ENCODE data around the gene LRIG1. TPM values are rescaled to one million over a fixed set of nuclear protein-coding genes. Genes with fewer than 3 reads are reported as not detected.

Gene LRIG1
- total RNA-seq, 2 experiments from 2014 or later = 14.7 to 17.1 TPM

GRCh38 chr3:66344848-66345578 lies 155.8 kb downstream of the LRIG1 start:
- POLR2A ChIA-PET = no interaction called here

GRCh38 chr3:66344391-66344811 lies 156.4 kb downstream of the LRIG1 start:
- no peaks in the 10 kb centered on the region for H3K9me3 Mint-ChIP-seq (ENCODE audit: insufficient read depth)
- peaks cover 8% of the 10 kb centered on the region for H3K36me3 Mint-ChIP-seq (ENCODE audit: low read depth)

More at GRCh38 chr3:66344848-66345578, 155.8 kb downstream of the LRIG1 start:
- no peak for DNase-seq
- Mint-ChIP-seq H3K36me3 (ENCODE audit: low read depth) (peaks cover 8% of the 10 kb centered on the region), H3K4me3 (no peak overlapping the region), H3K9me3 (ENCODE audit: insufficient read depth) (no peaks in the 10 kb centered on the region), H3K27me3 (ENCODE audit: low read depth) (no peaks in the 10 kb centered on the region), H3K27ac (no peak overlapping the region), H3K4me1 (ENCODE audit: low read depth) (peaks cover 2% of the 10 kb centered on the region)
- ATAC-seq = no peak
- CTCF ChIA-PET = interaction anchor here (0.8 kb wide), 1 partner anchor 90 kb away, joined by 4 read pairs; no protein-coding TSS in a partner anchor

GRCh38 chr3:66342717-66343356 lies 158.0 kb downstream of the LRIG1 start:
- H3K36me3 Mint-ChIP-seq (ENCODE audit: low read depth) = peaks cover 7% of the 10 kb centered on the region
- ChIA-PET POLR2A (no interaction called here), CTCF (interaction anchor here (1.0 kb wide), 1 partner anchor 11 kb away, joined by 4 read pairs; no protein-coding TSS in a partner anchor)
- no peaks in the 10 kb centered on the region for H3K9me3 Mint-ChIP-seq (ENCODE audit: insufficient read depth)
- ATAC-seq (no peak), DNase-seq (no peak)
- H3K4me1 Mint-ChIP-seq (ENCODE audit: low read depth) = peaks cover 2% of the 10 kb centered on the region
- no peak overlapping the region for H3K27ac Mint-ChIP-seq
- no peak overlapping the region for H3K4me3 Mint-ChIP-seq
- no peaks in the 10 kb centered on the region for H3K27me3 Mint-ChIP-seq (ENCODE audit: low read depth)

More at GRCh38 chr3:66344391-66344811, 156.4 kb downstream of the LRIG1 start:
- Mint-ChIP-seq H3K4me1 (ENCODE audit: low read depth) (peaks cover 2% of the 10 kb centered on the region), H3K4me3 (no peak overlapping the region), H3K27ac (no peak overlapping the region), H3K27me3 (ENCODE audit: low read depth) (no peaks in the 10 kb centered on the region)
- ATAC-seq = no peak
- CTCF ChIA-PET = interaction anchor here (0.8 kb wide), 1 partner anchor 90 kb away, joined by 4 read pairs; no protein-coding TSS in a partner anchor
- POLR2A ChIA-PET = no interaction called here
- no peak for DNase-seq

- POLR2A ChIA-PET = no interaction called here
- Mint-ChIP-seq H3K9me3 (ENCODE audit: insufficient read depth) (no peaks in the 10 kb centered on the region), H3K4me3 (no peak overlapping the region), H3K4me1 (ENCODE audit: low read depth) (peaks cover 2% of the 10 kb centered on the region), H3K27me3 (ENCODE audit: low read depth) (no peaks in the 10 kb centered on the region), H3K27ac (no peak overlapping the region), H3K36me3 (ENCODE audit: low read depth) (no peaks in the 10 kb centered on the region)
- ATAC-seq (no peak), DNase-seq (no peak)
- CTCF ChIA-PET = no interaction called here
Measured at GRCh38 chr3:66338927-66339326, 161.9 kb downstream of the LRIG1 start.

- ChIA-PET POLR2A (no interaction called here), CTCF (no interaction called here)
- DNase-seq (no peak), ATAC-seq (no peak)
- no peaks in the 10 kb centered on the region for H3K36me3 Mint-ChIP-seq (ENCODE audit: low read depth)
- no peaks in the 10 kb centered on the region for H3K27me3 Mint-ChIP-seq (ENCODE audit: low read depth)
- no peaks in the 10 kb centered on the region for H3K9me3 Mint-ChIP-seq (ENCODE audit: insufficient read depth)
- no peak overlapping the region for H3K27ac Mint-ChIP-seq
- H3K4me3 Mint-ChIP-seq = no peak overlapping the region
- no peaks in the 10 kb centered on the region for H3K4me1 Mint-ChIP-seq (ENCODE audit: low read depth)
Measured at GRCh38 chr3:66336333-66336766, 164.5 kb downstream of the LRIG1 start.

- no peak for DNase-seq
- no peak overlapping the region for H3K27ac Mint-ChIP-seq
- ATAC-seq = no peak
- H3K36me3 Mint-ChIP-seq (ENCODE audit: low read depth) = no peaks in the 10 kb centered on the region
- CTCF ChIA-PET = no interaction called here
- H3K9me3 Mint-ChIP-seq (ENCODE audit: insufficient read depth) = no peaks in the 10 kb centered on the region
- no peaks in the 10 kb centered on the region for H3K4me1 Mint-ChIP-seq (ENCODE audit: low read depth)
- H3K4me3 Mint-ChIP-seq = no peak overlapping the region
- H3K27me3 Mint-ChIP-seq (ENCODE audit: low read depth) = no peaks in the 10 kb centered on the region
- POLR2A ChIA-PET = no interaction called here
Measured at GRCh38 chr3:66335671-66336070, 165.2 kb downstream of the LRIG1 start.
